Ramos (cell line): ENCODE results near the gene OR51E2.
"Not testable (repeated sequence)": the region's sequence is repeated elsewhere in the genome, so short reads cannot be mapped to it uniquely, and the experiment has no call there.

Experiments
- in situ Hi-C: fragments of 300-500 bp; cut with MboI; formaldehyde crosslinking; loops from one replicate; pipeline ENCODE4 v1.14.3; 2022; ENCODE audit warnings: low sequenced_read_pairs; ENCODE audit not compliant: unreplicated experiment

The OR51E2 gene, protein sequence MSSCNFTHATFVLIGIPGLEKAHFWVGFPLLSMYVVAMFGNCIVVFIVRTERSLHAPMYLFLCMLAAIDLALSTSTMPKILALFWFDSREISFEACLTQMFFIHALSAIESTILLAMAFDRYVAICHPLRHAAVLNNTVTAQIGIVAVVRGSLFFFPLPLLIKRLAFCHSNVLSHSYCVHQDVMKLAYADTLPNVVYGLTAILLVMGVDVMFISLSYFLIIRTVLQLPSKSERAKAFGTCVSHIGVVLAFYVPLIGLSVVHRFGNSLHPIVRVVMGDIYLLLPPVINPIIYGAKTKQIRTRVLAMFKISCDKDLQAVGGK

DNA sequence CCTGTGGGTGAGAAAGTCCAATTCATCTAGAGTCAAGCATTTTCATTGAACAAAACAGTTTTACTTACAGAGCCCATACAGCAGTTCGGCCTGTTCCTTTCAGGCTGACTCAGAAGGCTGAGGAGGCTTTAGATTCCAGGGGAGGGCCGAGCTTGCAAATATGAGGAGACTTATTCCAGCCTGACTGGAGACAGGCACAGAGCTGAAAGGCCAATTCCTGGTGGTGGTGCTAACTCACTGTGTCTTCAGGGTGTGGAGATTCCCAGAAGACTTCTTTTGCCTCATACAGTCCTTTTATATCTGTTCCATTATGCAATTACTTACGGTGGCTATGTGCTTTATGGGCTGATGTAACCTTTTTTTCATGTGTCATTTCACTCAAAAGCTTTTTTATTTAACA is at the start of gene OR51E2:
Gene OR51E2, minus strand, starts transcription at position 269 of the 400 bp plus-strand sequence. CDS start 15,142 bp downstream, outside the sequence.
- in situ Hi-C loops: no loop called here

DNA sequence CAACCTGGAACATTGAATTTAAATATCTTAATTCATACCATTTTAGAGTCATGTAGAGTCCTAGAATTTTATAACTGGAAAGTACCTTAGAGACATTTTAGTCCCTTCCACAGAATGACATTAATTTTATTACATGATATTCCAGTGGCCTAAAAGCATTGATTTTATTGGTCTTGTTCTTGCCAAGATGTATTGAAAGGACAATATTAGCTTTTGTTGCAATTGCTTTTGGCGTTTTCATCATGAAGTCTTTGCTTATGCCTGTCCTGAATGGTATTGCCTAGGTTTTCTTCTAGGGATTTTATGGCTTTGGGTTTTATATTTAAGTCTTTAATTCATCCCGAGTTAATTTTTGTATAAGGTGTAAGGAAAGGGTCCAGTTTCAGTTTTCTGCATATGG is 43.1 kb upstream of the OR51E2 start:
- in situ Hi-C loops: no loop called here

DNA sequence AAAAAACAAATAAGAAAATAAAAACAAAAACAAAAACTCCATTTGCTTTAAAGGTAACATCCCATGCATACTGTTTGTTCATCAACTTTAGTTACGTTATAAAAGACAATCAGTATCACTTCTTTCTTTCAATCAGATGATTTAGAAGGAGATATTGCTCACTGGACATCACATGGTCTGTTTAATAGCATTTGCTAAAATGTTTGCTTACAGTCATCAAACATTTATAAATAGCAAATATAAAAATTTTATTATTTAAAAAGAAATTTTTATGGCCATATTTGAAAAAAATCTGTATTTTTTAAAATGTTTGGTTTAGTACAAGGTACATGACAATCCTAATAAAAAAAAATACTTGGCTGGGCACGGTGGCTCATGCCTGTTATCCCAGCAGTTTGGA is 29.5 kb upstream of the OR51E2 start:
- in situ Hi-C loops: no loop called here

DNA sequence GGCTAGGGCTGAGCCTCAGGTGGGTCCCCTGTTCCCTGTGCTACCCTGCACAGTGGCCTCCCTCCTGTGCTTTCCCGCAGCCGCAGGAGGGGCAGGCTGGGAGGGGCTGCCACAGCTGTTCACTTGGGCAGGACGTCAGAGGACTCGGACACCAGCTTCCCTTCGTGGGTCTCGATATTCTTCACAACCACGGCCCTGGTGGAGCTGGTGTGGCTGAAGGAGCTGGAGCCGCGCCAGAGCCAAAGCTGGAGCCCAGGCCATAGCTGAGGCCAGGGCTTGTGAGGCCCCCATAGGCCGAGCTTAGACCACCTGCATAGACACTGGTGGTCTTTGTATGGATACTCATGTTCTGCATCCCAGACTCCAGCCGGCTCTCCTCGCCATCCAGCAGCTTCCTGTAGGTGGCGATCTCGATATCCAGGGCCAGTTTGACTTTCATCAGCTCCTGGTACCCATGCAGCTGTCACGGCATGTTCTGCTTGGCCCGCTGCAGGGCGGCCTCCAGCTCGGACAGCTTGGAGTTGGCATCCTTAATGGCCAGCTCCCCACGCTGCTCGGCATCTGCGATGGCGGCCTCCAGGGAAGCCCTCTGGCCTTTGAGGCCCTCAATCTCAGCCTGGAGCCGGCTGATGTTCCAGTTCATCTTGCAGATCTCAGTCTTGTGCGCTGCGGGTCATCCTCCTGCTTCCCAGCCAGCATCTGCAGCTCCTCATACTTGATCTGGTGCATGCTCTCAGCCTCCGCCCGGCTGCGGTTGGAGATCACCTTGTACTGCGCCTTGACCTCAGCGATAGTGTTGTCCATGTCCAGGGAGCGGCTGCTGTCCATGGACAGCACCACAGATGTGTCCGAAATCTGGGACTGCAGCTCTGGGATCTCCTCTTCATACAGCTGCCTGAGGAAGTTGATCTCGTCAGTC is 25.2 kb upstream of the OR51E2 start:
- in situ Hi-C loops: not testable (repeated sequence)

GRCh38 chr11:4714300-4714699 is 16.6 kb upstream of the OR51E2 start:
- in situ Hi-C loops: no loop called here

GRCh38 chr11:4713241-4713640 is 15.6 kb upstream of the OR51E2 start:
- in situ Hi-C loops: no loop called here

GRCh38 chr11:4704790-4705334 is 7.2 kb upstream of the OR51E2 start:
- in situ Hi-C loops: no loop called here

GRCh38 chr11:4704054-4704789 is 6.6 kb upstream of the OR51E2 start, which contains the start of gene MMP26:
MMP26 (plus strand) TSS chr11:4704784.
- in situ Hi-C loops: no loop called here

GRCh38 chr11:4700436-4700820 is 2.8 kb upstream of the OR51E2 start:
- in situ Hi-C loops: no loop called here

- in situ Hi-C loops: no loop called here
Measured at GRCh38 chr11:4699697-4700435, 2.2 kb upstream of the OR51E2 start.

DNA sequence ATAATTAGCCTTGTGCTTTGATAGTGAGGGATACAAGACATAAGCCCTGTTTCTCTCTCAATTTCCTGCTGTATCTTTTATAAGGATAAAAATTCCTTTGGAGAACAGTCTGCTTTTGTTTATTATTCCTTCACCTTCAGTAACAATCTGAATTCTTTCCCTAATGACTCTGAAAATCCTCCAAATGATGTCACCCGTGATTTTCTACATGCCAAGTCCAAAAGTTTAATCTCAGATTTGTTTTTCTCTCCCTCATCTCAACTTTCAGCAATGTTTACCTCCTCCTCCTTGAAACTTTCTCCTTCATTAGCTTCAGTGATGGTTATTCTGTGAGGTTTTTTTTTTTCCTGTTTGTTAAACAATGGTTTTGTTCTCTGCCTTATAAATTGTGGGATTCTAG is 2.2 kb downstream of the OR51E2 start:
- in situ Hi-C loops: no loop called here

GRCh38 chr11:4684631-4685285 is 12.9 kb downstream of the OR51E2 start:
- in situ Hi-C loops: no loop called here

DNA sequence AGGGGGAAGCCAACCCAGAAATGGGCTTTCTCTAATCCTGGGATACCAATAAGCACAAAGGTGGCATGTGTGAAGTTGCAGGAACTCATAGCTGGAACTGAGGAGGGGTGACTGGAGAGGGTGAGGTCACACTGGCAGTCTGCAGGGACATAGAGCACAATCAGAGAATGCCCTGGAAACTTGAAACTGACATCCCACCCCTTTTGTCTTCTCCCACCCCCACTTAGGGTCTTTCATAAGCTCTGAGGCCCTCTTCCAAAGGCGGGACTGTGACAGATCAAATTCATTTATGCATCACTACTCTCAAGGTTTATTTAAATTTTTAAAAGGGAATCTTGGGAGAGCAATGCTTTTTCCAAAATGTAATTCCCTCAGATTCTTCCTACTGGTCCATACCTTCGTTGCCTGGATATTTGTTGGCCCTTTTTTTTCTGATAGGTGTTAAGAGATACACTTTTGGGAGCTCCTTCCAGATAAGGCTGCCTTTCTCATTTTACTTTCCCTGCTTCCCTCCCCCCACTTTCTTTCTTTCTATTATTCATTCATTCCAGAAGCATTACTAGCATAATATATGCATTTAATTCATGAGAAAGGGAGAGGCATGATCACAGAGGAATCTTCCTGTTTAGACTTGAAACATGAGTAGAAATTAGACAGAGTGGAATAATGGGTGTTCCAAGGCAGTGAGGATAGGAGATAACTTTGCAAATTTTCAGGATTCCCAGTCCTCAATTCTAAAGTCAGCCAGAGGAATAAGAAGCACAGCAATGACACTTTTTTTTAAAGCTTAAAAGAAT is 14.8 kb downstream of the OR51E2 start:
- in situ Hi-C loops: no loop called here

GRCh38 chr11:4680341-4680740 is 17.3 kb downstream of the OR51E2 start:
- in situ Hi-C loops: no loop called here

DNA sequence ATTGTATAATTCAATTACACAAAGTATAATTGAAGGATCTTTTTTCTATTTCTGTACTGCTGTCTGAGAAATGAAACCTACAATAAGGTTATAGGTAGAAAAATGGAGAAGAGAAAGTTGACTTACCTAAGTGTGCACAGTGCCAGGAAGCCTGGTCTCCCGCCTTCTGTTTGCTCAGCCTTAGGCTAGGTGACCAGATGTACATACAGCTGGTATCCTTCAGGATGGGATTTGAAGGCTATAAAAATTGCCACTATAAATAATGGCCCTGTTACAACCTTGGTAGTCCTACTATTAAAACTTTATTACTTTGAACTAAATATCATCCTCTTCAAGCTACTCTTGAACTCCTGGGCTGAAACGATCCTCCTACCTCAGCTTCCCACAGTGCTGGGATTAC is 19.7 kb downstream of the OR51E2 start:
- in situ Hi-C loops: no loop called here

DNA sequence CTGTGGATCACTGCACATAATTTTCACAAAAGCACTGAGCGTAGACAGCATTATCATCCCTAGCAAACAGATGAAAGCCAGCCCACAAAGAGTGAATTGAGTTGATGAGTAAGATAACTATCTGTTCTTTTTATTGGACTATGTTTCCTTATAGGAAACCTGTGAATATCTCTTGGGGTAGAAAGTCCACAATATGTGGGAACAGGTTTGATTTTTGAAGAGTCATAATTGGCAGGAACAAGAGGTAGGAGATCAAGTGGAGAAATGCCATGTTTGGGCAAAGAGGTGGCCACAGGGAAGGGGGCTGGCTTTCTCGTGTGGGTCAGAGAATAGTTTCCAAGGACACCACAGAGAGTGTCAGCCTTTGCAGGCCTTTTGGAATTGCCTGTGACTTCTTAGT is 23.9 kb downstream of the OR51E2 start:
- in situ Hi-C loops: no loop called here

DNA sequence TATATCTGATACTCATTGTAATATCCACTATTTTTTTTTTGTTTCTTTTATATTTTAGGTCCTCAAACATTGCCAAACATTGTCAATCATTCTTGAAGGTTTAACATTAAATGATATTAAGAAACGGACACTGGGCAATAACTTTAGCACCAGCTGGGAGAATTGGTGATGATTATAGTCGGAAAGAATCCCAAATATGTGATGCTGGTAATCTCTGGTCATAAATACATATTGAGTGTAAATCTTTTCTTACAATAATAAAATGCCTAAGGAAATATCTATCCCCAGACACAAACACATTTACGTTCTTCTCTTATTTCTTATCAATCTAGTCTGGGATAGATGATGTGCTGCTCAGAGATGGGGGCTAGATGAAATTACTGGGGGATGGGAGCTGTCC is 25.2 kb downstream of the OR51E2 start:
- in situ Hi-C loops: no loop called here

DNA sequence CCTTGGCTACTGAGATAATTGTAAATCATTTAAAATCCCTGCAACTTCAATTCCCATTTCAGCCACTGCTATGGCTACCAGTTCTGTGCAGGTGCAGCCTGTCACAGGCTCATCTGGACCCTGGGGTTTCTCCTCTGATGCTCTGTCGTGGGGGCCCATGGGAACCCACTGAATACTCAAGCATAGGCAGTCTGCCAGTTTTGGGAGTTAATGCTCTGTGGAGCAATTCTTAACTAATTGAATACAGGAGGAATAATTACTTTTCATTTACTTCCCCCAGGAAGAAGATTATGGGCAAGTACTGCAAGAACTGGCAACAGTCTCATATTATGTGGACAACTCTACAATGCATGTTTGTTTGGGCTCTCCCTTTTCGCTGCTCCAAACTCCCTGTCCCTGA is 25.9 kb downstream of the OR51E2 start:
- in situ Hi-C loops: no loop called here
